LNCAP (cell line): ENCODE results near the gene OPRL1.

ENCODE experiments used
- TF ChIP-seq, protein P1 (sequence below): fragments of 450-650 bp; IDR thresholded peaks from 2 replicates; pipeline ENCODE4 v1.5.1; 2017; ENCODE audit warnings: mild to moderate bottlenecking

The OPRL1 gene

DNA sequence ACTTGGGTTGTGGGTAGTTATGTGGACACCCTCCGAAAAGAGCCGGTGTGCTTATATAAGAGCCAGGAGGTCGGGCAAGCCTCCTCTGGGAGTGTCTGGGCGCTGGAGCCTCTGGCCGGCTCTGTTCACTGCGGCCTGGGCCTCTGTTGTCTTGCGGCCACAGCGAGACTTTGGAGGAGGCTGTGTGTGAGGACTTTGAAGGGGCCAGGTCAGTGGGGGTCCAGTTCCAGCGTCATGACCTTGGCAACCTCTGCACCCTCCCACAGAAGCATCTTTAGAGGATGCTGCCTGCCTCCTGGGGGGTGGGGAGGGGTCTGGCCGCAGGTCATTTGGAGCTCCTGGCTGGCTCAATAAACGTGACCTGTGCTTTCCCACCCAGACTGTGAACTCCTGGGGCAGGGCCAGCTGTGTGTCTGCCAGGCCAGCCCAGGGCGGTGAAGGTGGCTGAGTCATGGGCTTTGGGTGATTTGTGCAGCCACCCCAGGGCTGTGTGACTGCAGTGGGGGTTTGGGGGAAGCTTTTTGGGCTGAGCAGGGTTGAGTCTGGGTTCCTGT lies 15.7 kb upstream of the OPRL1 start:
- TF ChIP-seq, protein P1, sequence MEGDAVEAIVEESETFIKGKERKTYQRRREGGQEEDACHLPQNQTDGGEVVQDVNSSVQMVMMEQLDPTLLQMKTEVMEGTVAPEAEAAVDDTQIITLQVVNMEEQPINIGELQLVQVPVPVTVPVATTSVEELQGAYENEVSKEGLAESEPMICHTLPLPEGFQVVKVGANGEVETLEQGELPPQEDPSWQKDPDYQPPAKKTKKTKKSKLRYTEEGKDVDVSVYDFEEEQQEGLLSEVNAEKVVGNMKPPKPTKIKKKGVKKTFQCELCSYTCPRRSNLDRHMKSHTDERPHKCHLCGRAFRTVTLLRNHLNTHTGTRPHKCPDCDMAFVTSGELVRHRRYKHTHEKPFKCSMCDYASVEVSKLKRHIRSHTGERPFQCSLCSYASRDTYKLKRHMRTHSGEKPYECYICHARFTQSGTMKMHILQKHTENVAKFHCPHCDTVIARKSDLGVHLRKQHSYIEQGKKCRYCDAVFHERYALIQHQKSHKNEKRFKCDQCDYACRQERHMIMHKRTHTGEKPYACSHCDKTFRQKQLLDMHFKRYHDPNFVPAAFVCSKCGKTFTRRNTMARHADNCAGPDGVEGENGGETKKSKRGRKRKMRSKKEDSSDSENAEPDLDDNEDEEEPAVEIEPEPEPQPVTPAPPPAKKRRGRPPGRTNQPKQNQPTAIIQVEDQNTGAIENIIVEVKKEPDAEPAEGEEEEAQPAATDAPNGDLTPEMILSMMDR, result no peak

DNA sequence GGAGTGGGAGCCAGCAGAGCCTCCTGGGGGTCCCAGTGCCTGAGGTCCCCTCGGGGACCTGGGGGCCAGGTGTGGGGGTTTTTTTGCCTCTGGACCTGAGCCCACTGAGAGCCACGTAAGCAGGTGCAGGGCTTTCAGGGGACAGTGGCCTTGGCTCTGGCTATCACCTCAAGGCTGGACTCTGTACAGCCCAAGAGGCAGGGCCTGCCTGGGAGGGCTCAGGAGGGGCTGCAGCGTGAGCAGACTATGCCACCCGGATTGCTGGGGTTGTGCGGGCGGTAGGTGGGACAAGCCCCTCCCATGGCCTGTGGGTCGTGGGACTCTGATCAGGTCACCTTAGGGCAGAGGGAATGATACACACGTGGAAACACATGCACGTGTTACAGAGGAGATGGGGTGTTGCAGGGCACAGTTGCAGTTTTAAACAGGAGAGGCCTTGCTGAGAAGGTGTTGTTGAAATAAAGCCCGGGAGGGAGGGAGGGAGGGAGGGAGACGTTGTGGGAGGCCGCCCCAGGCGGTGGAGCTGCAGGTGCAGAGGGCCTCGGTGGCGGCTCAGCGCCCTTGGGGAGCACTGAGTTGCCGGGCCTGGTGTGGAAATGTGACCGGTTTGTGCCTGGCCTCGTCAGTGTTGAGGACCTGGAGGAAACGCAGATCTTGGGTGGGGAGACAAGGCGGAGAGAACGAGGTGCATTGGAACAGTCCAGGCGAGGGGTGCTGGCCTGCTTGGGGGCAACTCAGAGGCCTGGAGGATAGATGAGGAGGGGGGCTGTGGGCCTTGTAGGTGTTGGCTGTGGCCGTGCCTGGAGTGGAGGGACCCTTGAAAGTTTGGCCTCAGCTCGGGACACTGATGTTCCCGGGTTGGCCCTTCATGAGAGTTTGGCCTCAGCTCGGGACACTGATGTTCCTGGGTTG lies 14.6 kb upstream of the OPRL1 start:
- TF ChIP-seq, protein P1, result no peak

DNA sequence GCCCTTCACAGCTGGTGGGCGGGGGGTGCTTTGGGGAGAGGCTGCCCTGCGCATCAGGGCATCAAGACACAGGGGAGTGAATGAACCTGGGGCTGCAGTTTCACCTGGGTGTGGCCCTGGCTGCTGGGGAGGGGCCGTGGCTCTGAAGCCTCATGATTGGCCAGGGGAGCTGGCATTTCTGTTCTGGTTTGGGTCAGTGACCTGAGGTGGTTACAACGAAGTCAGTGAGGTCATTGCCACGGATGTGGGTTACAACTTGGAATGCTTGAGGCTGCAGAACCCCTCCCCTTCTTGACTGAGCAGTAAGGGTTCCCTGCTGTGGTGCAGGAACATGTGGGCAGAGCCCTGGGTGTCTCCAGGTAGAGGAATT lies 13.9 kb upstream of the OPRL1 start:
- TF ChIP-seq, protein P1, result no peak

DNA sequence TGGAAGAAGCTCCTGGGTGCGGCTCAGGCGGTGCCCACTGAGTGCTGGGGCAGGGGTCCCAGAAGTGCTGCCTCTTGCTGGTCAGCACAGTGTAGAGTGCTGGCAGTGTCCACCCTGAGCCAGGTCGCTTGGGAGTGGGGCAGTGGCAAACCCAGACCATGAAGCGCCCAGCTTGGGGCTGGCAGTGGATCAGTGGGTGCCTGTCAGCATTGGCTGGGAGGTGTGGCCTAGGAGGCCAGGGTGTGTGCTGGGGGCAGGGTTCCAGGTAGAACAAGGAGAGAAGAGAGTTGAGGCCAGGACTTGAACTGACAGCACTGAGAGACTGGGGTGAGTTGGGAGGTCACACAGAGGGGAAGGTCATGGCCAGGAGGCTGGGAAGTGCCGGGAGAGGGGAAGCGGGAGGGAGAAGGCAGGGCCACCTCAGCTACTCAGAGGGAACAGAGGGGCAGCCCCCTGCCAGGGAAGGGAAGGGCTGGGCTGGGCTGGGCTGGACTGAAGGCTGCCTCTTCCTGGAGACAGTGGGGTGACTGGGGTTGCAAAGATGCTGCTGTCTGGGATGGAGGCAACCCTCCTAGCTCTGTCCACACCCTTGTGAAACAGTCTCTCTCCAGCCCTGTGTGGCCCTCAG lies 12.8 kb upstream of the OPRL1 start:
- TF ChIP-seq, protein P1, result no peak

DNA sequence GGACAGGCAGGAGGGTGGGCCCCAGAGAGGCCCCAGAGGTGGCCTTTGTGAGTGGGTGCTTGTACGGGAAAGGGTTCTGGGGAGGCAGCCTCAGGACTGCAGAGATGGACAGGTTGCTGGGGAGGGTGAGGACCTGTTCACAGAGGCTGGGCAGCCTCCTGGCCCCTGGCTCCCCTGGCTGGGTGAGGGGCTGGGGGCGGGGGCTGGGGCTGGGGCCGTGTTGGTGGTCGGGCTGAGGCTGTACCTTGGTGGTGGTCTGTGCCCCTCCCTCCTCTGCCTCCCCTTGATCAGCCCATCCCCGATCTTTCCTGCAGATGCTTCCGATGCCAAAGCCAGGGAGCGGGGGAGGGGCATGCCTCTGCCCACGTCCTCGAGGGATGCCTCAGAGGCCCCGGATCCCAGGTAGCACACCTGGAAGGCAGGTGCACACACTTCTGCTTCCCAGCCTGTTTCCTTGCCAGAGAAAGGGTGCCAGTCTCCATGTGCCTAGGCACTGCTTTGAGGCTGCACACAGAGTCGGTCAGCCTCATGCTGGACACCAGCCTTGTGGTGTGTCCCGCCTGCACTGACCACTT lies 12.1 kb upstream of the OPRL1 start:
- TF ChIP-seq, protein P1, result no peak

DNA sequence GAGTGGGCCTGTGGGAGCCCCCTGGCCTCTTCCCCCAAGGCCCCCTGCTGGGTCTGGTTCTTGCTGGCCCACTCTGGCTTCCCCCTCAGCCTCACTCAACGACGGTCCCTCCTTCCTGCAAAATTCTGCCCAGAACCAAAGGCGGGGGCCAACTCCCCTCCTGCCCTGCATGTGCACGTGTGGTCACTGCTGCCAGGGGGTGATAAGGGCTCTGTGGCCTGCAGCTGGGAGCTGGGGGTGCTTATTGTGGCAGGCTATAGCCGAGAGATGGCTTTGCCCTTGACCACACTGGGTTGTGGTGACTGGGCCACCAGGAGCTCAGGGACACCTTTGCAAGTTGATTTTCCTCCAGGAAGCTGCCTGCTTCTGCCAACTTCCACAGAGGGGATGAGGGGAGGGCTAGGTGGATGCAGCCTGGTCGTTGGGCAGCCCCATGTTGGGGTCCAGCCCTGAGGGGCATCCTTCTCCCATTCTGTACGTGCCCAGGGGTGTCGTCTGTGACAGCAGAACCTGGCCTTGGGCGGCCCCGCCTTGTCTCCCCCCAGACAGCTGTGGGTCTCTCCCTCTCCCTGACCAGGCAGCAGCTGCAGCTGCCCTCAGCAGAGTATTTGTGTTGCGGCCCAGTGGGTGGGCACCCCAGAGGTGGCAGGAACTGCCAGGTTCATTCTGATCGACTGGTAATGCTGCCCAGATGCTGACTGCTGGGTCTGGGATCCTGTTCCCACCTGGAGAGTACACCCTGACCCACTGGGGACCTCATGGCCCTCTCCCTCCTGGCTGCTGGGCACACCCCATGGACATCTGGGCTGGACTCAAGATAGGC lies 11.3 kb upstream of the OPRL1 start:
- TF ChIP-seq, protein P1, result no peak

DNA sequence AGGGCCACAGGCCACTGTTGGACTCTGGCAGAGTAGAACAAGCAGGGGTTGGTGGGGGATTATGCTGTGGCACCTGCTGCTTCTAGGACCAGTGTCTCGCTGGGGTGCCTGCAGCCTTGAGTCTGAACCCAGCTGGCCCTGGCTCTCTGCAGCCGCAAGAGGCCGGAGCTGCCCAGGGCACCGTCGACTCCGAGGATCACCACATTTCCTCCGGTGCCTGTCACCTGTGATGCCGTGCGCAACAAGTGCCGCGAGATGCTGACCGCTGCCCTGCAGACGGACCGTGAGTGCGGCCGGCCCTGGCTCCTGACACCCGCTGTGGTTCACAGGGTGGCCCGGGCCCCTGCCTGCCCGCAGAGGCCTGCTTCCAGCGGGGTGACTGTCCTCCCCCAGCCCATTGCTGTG lies 10.7 kb upstream of the OPRL1 start:
- TF ChIP-seq, protein P1, result no peak
